ENCODE measurements around the gene CLDN1.

Gene CLDN1

DNA sequence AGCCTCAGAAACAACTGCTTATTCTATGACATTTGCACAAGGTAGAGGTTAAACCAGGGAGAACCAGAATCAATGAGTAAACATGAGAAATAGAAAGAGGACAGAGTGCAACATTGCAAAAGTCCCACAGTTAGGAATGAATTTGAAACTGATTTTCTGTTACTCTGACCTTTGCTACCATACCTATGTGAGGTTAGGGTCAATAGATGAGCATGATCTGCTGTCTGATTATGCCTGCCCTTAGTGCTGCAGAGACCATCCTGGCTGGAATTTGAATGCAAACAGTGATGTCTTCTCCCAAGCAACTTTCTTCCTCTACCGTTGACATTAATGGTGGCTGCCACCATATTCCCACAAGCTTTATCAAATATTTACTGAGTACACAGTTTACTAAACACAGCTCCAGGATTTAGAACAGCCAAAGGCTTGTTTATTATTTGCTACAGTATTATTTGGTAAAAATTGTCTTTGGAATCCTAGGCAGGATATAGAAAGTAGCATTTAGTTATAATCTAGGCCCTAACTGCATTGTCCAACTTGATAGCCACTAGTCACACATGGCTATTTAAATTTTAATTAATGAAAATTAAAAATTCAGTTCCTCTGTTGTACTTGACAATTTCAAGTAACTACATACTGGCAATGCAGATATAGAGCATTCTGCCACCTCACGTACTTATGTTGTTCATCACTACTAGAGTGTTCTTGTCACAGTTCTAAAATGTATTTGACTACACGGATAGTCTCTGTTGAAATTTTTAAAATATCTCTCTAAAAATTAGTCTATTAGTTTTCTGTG lies 8.9 kb upstream of the CLDN1 start:
- no peak for DNase-seq

DNA sequence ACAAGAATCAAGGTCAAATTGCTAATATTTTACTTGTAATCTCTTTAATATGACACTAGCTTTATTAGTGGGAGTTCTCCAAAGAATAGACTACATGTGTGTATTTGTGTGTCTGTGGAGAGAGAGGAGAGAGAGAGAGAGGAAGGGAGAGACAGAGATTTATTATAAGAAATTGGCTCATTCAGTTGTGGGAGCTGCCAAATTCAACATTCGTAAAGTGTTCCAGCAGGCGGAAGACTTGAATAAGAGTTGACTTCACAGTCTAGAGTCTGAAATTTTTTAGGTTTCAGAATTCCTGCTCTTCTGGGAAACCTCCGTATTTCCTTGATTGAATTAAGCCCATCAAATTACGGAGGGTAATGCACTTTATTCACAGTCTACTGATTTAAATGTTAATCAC lies 4.7 kb upstream of the CLDN1 start:
- no peak for DNase-seq

DNA sequence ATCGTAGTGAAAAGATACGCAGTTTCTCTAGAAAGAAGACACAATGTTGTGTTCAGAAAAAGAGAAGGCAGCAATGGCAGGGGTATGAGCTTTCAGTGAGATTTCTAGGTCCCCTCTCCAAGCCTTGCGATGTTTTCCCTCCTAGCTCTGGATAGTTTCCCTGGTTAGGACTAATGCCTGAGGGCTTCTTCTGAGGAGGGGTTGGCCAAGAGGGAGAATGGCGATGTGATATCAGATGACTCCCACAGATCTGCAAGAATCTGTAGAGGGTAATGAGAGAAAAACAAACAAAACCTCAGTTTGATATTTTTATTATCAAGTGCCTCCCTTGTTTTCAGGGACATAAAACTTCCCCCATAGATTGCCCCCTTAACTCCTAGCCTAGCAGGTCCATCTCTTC lies 4.1 kb upstream of the CLDN1 start:
- DNase-seq: no peak

DNA sequence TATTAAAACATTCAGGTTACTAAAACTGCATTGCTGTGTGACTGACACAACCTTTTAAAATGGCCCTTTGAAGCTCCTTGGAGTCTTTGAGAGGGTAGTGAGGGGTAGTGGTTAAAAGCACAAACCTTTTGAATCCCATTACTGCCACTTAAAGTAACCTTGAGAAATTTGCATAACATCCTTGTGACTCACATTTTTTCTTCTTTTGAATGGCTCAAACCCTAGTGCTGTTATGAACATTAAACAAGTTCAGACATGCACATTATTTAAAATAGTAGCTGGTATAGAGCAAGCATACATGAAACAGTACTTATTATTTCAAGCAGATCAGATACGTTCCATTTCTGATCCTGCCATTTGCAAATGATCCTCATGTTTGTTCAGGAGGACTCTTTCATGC lies 3.7 kb upstream of the CLDN1 start:
- DNase-seq: no peak

DNA sequence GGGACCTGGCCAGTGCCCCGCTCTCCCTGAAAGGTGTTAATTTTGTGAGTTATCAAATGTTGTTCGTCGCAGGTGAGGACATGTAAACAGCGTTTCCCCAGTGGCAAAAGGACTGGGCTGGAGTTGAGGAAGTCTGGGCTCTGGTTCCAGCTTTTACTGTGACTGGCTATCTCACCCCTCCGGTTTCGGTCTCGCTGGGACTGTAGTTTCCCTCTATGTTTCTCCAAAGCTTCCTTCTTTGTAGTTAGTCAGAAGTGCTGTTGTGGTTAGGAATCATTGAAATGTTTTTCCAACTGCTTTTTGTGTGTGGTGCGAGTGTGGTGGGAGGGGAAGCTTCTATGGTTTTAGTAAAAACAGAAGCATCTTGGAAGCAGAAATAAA lies 990 bp upstream of the CLDN1 start:
- no peak for DNase-seq

DNA sequence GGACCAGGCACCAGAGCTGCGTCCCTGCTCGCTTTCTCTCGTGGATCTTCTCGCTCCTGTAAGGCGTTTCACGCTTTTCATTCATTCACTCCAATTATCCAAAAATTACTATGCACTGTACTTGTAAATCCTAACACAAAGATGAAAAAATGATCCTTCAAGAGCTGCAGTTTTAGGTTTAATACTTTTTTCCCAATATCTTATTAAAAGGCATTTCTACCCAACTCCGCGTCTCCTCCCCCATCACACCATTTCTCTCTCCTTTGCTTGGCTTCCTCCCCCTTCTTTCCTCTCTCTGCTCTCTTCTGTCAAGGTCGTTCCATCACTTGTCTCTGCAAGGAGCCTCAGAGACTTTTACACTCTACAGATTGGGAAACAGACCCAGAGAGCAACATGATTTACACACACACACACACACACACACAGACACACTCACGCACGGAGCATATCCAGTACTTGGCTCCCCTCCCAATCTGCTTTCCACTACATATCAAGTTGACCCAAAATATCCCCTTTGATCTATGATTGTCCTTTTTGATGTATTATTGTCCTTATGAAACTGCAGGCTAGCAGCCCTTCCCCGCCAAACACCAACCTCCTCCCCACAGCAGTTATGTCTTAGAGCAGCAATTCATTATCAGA lies 479 bp upstream of the CLDN1 start:
- no peak for DNase-seq

DNA sequence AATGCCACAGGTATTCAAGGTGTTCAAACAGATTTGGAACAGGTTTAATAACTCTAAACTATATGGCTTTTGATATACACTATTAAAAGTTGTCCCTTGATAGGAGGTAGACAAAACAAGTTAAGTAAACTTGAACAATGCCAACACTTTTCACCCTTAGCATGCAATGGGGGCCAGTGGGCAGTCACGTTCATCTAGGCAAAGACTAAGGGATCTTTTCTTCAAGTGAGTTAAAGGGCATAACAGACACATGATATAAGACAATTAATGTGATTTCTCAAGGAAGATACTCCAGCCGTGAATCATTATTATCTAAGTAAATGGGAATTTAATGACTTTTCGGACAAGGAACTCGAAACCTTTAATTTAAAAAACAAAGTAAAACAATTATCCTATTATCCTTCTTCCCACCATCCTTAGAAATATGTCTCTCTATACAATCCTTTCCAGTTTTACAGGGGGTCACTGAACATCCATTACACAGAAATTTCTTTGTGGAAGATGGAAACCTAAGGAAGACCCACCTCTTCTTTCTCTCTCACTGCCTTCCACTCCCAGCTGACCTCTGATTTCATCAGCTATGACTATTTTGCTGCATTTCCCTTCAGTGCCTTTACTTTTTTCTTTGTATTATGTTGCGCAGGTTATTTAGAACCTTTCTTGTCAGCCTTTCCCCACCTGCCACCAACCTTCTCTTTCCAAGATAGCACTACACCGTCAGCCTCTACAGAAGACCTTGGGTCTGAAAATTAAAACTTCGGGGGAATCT lies 1.5 kb downstream of the CLDN1 start:
- DNase-seq: no peak

DNA sequence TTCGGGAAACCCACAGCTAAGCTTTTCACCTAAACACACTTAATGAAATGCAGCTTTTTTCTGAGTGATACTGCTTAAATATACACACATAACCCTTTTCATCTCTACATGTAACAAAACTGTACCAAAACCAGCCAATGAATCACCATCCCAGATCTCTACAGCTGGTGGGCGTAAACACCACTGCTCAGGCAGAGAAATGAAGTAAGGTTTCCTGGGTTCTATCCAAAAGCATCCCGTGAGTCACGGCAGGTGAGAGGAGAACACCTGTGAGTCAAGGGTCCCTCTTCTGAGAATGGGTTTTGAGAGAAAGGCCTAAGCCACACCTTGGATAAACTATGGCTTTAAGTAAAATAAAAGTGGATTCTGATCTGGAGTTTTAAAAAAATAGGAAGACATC lies 2.6 kb downstream of the CLDN1 start:
- peak; percentile 43 for DNase-seq

DNA sequence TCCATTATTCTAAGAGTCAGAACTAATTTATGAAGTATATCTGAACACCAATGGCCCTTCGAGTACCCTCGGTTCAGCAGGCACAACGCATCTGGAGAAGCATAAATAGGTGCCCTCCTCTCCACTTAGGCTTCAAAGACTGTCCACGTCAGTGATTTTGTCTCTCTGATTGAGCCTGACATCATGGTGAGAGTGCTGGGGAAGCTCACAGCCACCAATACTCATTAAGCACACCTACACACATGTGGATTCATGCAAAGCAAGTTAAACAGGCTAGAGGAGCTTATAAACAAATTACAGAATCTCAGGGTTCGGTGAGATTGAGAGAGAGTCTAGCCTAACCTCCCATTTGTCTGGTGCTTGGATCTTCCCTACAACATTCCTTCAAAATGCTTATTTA lies 3.6 kb downstream of the CLDN1 start:
- DNase-seq: no peak

DNA sequence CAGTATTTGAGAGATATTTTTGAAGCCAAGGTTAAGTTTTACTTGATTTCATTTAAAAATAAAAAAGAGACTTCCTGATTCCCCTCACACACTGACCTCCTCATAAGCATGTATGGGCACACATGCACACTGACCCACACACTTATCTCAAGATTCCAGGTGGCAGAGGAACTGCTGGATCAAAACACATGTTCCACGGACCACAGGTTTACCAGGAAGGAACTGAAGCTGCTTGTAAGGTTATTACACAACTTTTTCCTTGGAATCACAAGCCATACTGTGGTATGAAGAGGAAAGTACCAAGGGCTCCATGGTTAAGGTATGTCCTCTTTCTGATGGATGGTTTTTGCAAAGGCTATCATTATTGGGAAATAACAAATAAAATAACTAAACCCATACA lies 7.5 kb downstream of the CLDN1 start:
- DNase-seq: no peak

DNA sequence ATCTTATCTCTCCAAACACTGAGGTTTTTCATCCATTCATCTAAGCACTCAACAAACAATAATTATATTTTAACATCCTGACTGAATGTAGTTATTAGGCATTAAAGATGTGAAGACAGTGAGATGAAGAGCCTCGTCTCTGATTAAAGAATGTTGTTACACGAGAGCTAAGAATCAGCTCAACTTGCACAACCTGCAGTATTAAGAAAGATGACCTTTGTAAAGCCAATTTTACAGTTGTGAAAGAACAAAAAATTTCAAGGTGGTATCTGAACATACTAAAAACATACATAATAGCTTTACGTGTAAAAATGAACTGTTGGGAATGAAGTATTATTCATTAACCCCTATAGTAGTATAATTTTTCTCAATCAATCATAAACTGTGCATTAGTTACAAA lies 12.8 kb downstream of the CLDN1 start:
- no peak for DNase-seq

DNA sequence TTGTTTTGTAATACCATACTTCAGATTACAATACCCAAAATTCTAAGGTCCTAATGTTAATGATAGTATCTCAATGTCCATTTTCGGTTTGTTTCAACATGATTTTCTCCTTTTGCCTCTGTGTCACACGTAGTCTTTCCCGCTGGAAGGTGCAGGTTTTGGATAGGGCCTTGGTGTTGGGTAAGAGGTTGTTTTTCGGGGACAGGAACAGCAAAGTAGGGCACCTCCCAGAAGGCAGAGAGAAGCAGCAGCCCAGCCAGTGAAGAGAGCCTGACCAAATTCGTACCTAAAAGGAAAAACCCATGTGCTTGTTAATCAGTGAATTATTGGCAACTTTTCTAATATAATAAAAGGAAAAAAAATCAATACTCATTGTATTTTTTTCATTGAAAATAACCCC lies 14.1 kb downstream of the CLDN1 start:
- DNase-seq: no peak

DNA sequence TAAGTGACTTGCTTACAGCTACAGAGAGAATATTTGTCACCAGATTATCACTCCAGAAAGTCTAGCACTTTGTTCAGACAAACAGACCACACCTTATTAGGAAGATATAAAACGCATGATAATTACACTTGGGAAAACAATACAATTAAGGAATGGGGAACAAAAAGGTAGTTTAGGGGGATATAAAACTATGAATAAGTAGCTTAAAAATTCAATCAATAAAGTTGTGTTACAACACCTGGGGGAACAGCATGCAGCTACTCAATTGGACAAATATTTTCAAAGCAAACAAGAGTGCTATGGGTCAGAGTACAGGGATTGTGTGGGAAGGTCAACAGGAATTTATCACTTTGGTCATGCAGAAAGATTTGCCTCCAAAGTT lies 15.1 kb downstream of the CLDN1 start:
- peak; percentile 74 for DNase-seq

DNA sequence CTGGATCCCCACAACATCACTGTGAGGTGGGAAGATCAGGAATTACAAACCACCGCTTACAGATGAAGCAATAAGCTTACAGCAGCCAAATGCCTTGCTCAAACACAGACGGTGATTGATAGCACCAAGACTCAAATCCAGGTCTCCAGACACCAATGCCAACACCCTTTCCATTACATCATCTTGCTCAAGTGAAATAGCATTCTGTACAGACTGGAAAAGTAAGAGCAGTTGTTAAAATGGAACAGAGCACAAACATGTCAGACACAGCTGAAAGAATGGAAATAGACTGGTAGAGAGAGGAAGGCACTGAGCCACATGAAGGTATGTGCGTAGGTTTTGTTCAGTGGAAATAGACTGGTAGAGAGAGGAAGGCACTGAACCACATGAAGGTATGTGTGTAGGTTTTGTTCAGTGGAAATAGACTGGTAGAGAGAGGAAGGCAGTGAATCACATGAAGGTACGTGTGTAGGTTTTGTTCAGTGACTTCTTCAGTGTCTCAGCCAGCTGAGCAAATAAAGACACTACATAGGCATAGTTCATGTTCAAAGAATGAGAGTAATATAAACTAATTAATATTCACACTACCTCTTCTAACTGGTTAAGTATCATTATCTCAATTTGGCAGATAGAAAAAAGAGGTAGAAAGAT lies 15.6 kb downstream of the CLDN1 start:
- peak; percentile 89 for DNase-seq

DNA sequence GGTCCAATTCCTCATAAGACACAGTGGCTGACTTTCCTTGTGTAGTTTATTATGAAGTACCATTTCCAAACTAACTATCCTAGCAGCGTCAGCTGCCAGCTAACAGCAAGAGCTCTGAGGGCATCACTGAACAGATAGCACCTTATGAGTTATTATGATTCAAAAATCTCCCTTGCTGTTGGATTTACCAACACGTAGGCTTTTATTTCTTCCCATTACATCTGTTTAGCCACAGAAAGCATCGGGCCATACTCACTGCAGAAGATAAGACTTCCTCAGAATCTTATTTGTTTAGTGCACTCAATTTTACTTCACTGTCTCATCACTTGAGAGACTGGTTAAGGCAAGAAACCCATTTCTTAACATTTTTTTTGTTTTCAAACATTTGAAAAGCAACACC lies 16.2 kb downstream of the CLDN1 start:
- DNase-seq: no peak

DNA sequence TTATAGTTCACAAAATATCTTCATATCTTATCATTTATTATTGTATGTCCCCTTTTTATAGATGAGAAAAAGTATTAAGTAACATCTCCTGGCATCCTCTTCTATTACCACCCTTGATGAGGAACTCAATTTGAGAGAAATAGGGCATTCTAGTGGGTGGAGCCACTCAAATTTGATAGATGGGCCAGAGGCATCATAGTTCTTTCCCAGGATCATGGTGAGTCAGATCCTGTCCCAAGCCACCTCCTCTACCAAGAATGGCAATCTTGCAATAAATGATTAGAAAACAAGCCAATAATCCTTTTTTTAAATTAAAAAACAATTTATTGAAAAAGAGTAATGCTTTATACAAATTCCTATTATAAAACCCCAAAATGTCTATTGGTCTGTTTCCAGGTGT lies 16.8 kb downstream of the CLDN1 start:
- no peak for DNase-seq

DNA sequence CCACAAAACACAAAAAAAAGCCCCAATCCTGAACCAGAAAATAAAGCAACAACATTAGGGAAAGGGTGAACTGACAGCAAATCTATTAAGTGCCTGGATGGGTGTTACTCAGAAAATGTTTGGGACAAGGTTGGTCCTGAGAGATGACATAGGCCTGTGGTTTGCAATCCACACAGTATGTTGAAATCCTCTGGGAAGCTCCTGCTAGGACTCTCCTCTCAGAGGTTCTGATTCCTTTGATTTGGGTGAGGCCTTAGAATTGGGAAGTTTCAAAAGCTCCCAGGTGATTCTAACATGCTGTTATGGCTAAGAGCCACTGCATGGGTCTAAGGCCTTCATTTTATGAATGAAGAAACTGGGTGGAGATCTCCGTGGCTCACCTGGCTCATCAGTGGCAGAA lies 18.4 kb downstream of the CLDN1 start:
- DNase-seq: no peak

DNA sequence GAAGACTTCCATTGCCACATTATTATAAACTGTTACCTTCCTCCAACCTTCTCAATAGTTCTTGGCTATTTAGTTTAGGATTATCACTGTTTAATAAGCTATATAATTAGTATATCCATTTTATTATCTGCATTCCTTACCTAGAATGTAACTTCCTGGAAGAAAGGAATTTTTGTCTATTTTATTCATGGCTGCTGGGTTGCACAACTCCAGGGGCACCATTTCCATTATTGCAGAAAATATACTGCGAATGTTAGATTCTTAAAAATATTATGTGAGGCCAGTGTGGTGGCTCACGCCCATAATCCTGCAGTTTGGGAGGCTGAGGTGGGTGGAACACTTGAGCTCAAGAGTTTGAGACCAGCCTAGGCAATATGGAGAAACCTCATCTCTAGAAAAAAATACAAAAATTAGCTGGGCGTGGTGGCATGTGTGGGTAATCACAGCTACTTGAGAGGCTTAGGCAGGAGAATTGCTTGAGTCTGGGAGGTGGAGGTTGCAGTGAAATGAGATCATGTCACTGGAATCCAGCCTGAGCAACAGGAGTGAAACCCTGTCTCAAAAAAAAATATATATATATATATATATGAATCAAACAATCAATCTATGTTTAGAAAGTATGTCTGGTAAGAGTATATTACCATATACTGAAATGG lies 19.9 kb downstream of the CLDN1 start:
- no peak for DNase-seq

DNA sequence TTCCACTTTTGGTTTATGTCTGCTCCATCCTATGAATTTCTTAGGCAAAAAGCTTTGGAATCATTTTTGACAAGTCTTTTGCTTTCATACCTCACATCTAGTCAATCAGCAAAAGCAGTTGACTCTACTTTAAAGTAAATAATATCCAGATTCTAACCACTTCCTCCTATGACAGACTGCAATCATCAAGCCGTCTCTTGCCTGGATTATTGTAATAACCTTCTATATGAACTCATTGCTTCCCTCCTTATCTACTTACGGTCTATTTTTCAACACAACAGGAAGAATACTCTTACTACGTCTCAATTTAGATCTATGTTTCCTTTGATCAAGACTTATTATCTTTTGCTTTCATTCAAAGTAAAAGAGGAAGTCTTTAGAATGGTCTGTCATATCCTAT lies 20.7 kb downstream of the CLDN1 start:
- DNase-seq: no peak

DNA sequence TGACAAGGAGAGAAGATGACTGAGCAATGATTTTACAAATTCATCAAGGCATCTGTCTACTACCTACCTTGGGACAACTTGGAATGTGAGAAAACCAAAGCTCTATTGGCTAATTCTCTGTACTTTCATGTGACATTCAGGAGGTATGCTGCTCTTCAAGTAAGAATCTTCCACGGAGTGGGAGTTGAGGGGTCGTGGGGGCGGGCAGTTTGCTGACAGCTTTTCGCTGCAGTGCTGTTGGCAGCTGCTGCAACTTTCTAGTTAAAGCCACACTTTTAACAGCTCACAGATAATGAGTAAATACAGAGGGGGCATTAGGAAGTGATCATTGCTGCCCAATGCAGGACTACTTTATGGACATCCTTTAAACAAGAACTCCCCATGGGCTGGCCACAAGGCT lies 22.3 kb downstream of the CLDN1 start:
- DNase-seq: no peak

DNA sequence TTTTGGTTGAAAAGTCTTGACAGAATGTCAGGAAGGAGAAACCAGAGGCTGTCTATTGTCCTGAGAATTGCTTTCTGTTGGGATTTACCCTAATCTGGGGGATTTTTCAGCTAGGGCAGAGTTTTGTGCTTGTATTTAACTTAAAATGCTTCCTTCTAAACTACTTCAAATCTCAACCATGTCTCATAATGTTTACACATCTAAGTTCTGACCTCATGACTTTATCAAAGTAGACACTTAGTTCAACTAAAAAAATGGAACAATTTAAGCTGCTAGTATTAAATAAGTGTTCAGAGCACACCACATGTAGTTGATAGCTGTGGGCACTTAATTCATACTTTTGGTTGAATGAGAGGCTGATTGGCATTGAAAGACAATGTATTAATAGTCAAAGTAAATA lies 28.2 kb downstream of the CLDN1 start:
- DNase-seq: no peak

DNA sequence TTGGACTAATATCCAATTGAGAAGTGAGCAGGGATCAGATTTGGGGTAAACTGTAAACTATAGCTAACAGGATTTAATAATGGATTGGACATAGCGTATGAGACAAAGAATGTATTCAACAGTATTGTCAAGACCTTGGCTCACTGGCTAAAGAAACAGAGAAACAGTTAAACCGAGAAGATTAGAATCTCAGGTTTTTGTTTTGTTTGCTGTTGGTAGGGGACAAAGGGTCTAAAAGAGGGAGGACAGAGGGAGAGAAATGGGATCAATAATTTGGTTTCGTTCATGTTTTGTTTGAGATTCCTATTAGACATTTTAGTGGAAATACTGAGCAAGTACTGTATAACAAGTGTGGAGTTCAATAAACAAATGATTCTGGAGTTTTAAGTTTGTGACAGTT lies 28.6 kb downstream of the CLDN1 start:
- DNase-seq: no peak

DNA sequence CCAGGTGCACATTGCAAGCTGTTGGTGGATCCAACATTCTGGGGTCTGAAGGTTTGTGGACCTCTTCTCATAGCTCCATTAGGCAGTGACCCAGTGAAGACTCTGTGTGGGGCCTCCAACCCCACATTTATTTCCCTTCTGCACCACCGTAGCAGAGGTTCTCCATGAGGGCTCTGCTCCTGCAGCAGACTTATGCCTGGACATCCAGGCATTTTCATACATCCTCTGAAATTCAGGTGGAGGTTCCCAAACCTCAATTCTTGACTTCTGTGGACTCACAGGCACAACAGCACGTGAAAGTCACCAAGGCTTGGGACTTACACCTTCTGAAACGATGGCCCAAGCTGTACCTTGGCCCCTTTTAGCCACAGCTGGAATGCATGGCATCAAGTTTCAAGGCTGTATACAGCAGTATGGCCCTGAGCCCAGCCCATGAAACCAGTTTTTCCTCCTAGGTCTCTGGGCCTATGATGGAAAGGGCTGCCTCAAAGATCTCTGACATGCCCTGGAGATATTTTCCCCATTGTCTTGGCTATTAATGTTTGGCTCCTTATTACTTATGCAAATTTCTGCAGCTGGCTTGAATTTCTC lies 30.2 kb downstream of the CLDN1 start:
- no peak for DNase-seq

Measured in NCI-H774 (cell line).